K562 (cell line): Measurements from ENCODE around the gene SLC2A4RG. TPM values are rescaled to one million over a fixed set of nuclear protein-coding genes. Genes with fewer than 3 reads are reported as not detected.
A peak's percentile ranks its signal among the peaks of the same experiment; 100 is the strongest.

ENCODE experiments used
- ATF7 ChIP-seq: fragments of 450-650 bp; IDR thresholded peaks from 2 replicates; pipeline ENCODE4 v1.7.1; 2014; ENCODE audit warnings: mild to moderate bottlenecking, moderate library complexity
- CEBPG ChIP-seq, 3 experiments: fragments of 200-800 bp in 1 of 3; sonication (Bioruptor generic) in 1 of 3; sonication (generic) in 1 of 3; formaldehyde crosslinking in 1 of 3; IDR thresholded peaks in 2 of 3; conservative IDR thresholded peaks in 1 of 3; 2 replicates each; pipeline versions ENCODE4 v1.6.1 to v1.8.0; 2016 to 2022; ENCODE audit warnings: missing compliant biosample characterization in 2 of 3, missing genetic modification characterization in 2 of 3, mild to moderate bottlenecking in 1 of 3, missing genetic modification reagents in 1 of 3
- E2F6 ChIP-seq, 2 experiments: IDR thresholded peaks; 2 replicates each; pipeline ENCODE4 v1.6.1; 2011; ENCODE audit warnings: borderline replicate concordance in 1 of 2, control low read depth in 1 of 2, low read depth in 1 of 2, low read length in 1 of 2, mild to moderate bottlenecking in 1 of 2, mixed read lengths in 1 of 2, moderate library complexity in 1 of 2; ENCODE audit not compliant: insufficient read depth in 1 of 2, insufficient read length in 1 of 2, poor library complexity in 1 of 2, severe bottlenecking in 1 of 2; ENCODE audit errors: extremely low read depth in 1 of 2
- ELF4 ChIP-seq: fragments of 450-650 bp; formaldehyde crosslinking; IDR thresholded peaks from 2 replicates; pipeline ENCODE4 v1.4.0; 2022; ENCODE audit warnings: missing genetic modification characterization
- EP400 ChIP-seq: fragments of 450-650 bp; IDR thresholded peaks from 2 replicates; pipeline ENCODE4 v1.6.1; 2017; ENCODE audit warnings: antibody characterized with exemption, mild to moderate bottlenecking, moderate library complexity
- ETV1 ChIP-seq: fragments of 450-650 bp; conservative IDR thresholded peaks from 2 replicates; pipeline ENCODE4 v1.6.1; 2016; ENCODE audit warnings: missing genetic modification characterization, control low read depth, low read depth, missing compliant biosample characterization
- EZH2 ChIP-seq: IDR thresholded peaks from 2 replicates; pipeline ENCODE4 v1.6.1; 2012; ENCODE audit warnings: low read depth, mild to moderate bottlenecking, inconsistent platforms, low read length, borderline replicate concordance
- FOXJ3 ChIP-seq: sonication (generic); formaldehyde crosslinking; IDR thresholded peaks from 2 replicates; pipeline ENCODE4 v1.4.0; 2020; ENCODE audit warnings: mild to moderate bottlenecking, missing genetic modification reagents
- KDM4B ChIP-seq, 2 experiments: fragments of 450-650 bp in 1 of 2; sonication (generic) in 1 of 2; IDR thresholded peaks; 2 replicates each; pipeline ENCODE4 v1.6.1; 2016 to 2017; ENCODE audit warnings: borderline replicate concordance in 2 of 2, antibody characterized with exemption in 1 of 2, low read depth in 1 of 2, mild to moderate bottlenecking in 1 of 2
- KLF1 ChIP-seq: fragments of 450-650 bp; IDR thresholded peaks from 2 replicates; pipeline ENCODE4 v1.6.1; 2016; ENCODE audit warnings: missing genetic modification characterization, missing compliant biosample characterization
- L3MBTL2 ChIP-seq: fragments of 450-650 bp; IDR thresholded peaks from 2 replicates; pipeline ENCODE4 v1.6.1; 2016; ENCODE audit warnings: mild to moderate bottlenecking, moderate library complexity
- NR2C1 ChIP-seq, 2 experiments: fragments of 450-650 bp; IDR thresholded peaks; 2 replicates each; pipeline ENCODE4 v1.6.1; 2017; ENCODE audit warnings: mild to moderate bottlenecking in 2 of 2, antibody characterized with exemption in 1 of 2, inconsistent platforms in 1 of 2, missing compliant biosample characterization in 1 of 2, missing genetic modification characterization in 1 of 2
- PRDM10 ChIP-seq: fragments of 450-650 bp; IDR thresholded peaks from 2 replicates; pipeline ENCODE4 v1.6.1; 2018; ENCODE audit not compliant: partially characterized antibody
- PRMT5 ChIP-seq: sonication (generic); formaldehyde crosslinking; IDR thresholded peaks from 2 replicates; pipeline ENCODE4 v1.5.0; 2020; ENCODE audit warnings: missing genetic modification reagents
- RB1 ChIP-seq: fragments of 450-650 bp; IDR thresholded peaks from 2 replicates; pipeline ENCODE4 v1.6.1; 2017; ENCODE audit warnings: low read depth, mild to moderate bottlenecking
- RCOR1 ChIP-seq, 2 experiments: IDR thresholded peaks; 2 replicates each; pipeline ENCODE4 v1.6.1; 2012; ENCODE audit warnings: low read depth in 2 of 2, low read length in 2 of 2, borderline replicate concordance in 1 of 2, improper control_type of control experiment in 1 of 2
- SIN3B ChIP-seq: fragments of 450-650 bp; IDR thresholded peaks from 2 replicates; pipeline ENCODE4 v1.6.1; 2017; ENCODE audit warnings: low read depth, mild to moderate bottlenecking, moderate library complexity
- TEAD4 ChIP-seq, 2 experiments: sonication (generic) in 1 of 2; formaldehyde crosslinking in 1 of 2; IDR thresholded peaks; 2 replicates each; pipeline versions ENCODE4 v1.6.1 to v1.8.0; 2012 to 2022; ENCODE audit warnings: borderline replicate concordance in 1 of 2, inconsistent platforms in 1 of 2, low read length in 1 of 2, mild to moderate bottlenecking in 1 of 2, missing genetic modification reagents in 1 of 2
- TFAP4 ChIP-seq: sonication (generic); formaldehyde crosslinking; IDR thresholded peaks from 2 replicates; pipeline ENCODE4 v1.8.0; 2022; ENCODE audit warnings: missing genetic modification reagents, mild to moderate bottlenecking, moderate library complexity, borderline replicate concordance
- ZKSCAN8 ChIP-seq: fragments of 200-800 bp; sonication (Bioruptor generic); IDR thresholded peaks from 2 replicates; pipeline ENCODE4 v1.6.1; 2016; ENCODE audit warnings: missing genetic modification characterization, missing compliant biosample characterization
- ZNF24 ChIP-seq: fragments of 450-650 bp; IDR thresholded peaks from 2 replicates; pipeline ENCODE4 v1.6.1; 2016
- polyA plus RNA-seq, 8 experiments: library from polyadenylated mRNA; depleted of rRNA in 4 of 8; stranded (reverse) in 5 of 8; unstranded in 3 of 8; fragments of >200 nt; fragmentation: Nextera tagmentation in 2 of 8; fragmentation: Illumina TruSeq in 1 of 8; extraction: Ambion mirVana in 2 of 8; extraction: Trizol in 1 of 8; gene quantifications; 2 replicates each; pipeline versions ENCODE4 v1.2.1 to v1.2.3, GENCODE V29; 2011 to 2014; ENCODE audit warnings: inconsistent platforms in 1 of 8, missing spikeins in 1 of 8
- total RNA-seq, 7 experiments: library from RNA; depleted of rRNA in 6 of 7; stranded (reverse); fragments of >200 nt in 6 of 7; fragmentation: Illumina TruSeq in 2 of 7; extraction: Trizol in 2 of 7; gene quantifications; 2 replicates each; pipeline versions ENCODE4 v1.2.1 to v1.2.3, GENCODE V29; 2011 to 2021; ENCODE audit warnings: low replicate concordance in 1 of 7

The SLC2A4RG gene
- total and polyA plus RNA-seq, 9 of the 15 experiments (the other 6 are each of a cell fraction or from before 2014, with no cell fraction given) = 0.34 to 97.3 (median 26.5) TPM

DNA sequence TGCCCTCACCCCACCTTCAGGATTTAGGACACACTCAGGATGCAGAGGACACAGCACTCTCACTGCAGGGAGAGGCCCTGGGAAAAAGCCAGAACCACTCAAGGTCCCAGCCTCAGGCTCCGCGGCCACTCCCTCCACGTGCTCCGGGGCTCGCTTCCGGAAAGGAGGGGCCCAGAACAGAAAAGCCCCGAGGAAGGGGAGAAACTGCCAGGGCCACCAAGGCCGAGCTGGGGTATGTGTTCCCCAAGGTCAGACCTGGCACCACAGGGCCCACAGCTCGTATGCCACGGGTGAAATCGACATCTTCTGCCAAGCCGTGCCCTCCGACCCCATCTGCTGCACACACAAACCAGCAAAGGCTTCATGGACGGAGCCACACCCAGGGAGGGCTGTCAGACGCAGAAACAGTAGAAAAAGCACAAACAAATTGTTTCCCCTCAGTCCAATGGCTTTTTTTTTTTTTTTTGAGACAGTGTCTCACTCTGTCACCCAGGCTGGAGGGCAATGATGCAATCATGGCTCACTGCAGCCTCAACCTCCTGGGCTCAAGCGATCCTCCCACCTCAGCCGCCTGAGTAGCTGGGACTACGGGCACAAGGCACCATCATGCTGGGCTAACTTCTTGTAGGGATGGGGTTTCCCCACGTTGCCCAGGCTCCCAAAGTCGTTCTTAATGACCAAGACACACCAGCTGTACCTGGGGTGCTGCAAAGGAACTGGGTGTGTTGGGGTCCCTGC lies 33.4 kb downstream of the SLC2A4RG start (continued):
- TF ChIP-seq PRDM10 (no peak), ETV1 (tag) (0 out of 2 replicates have a peak, but pooled peaks have one; percentile 24), ZKSCAN8 (CRISPR knock-in tag) (no peak), FOXJ3 (no peak), CEBPG (CRISPR knock-in tag; IDR thresholded peaks at IDR 0.05) (peak; percentile 80), CEBPG (tag; conservative IDR thresholded peaks at IDR 0.05 in 1 of 2, IDR thresholded peaks at IDR 0.05 in 1 of 2) (peak; percentile 17 to 75; a peak in 3 of 4 replicates), RB1 (no peak), KLF1 (peak; percentile 19; the same call in 1 of the 2 replicates), TEAD4 (IDR thresholded peaks at IDR 0.05; ENCODE audit: low read length) (no peak), TEAD4 (CRISPR knock-in tag; IDR thresholded peaks at IDR 0.05; ENCODE audit: borderline replicate concordance) (no peak), E2F6 (IDR thresholded peaks at IDR 0.05; ENCODE audit: borderline replicate concordance in 1 of 2, extremely low read depth in 1 of 2, insufficient read depth in 1 of 2, insufficient read length in 1 of 2, low read depth in 1 of 2, low read length in 1 of 2, poor library complexity in 1 of 2, severe bottlenecking in 1 of 2) (peak in 1 of 2 experiments; percentile 53), SIN3B (no peak), ATF7 (peak; percentile 52), KDM4B (IDR thresholded peaks at IDR 0.05; ENCODE audit: borderline replicate concordance in 2 of 2, low read depth in 1 of 2) (no peak), ZNF24 (no peak), ELF4 (no peak), TFAP4 (CRISPR knock-in tag) (no peak), L3MBTL2 (peak; percentile 89), EZH2 (no peak), PRMT5 (CRISPR knock-in tag) (no peak), NR2C1 (IDR thresholded peaks at IDR 0.05) (peak; percentile 69; the same call in 1 of the 2 replicates), NR2C1 (tag; IDR thresholded peaks at IDR 0.05) (peak; percentile 53; the same call in 1 of the 2 replicates), RCOR1 (IDR thresholded peaks at IDR 0.05; ENCODE audit: borderline replicate concordance in 1 of 2, low read depth in 2 of 2, low read length in 2 of 2) (no peak), EP400 (peak; percentile 54; the same call in 1 of the 2 replicates)
